GM18520 (cell line): ENCODE data around the gene STAG2.
"Not testable (repeated sequence)": the region's sequence is repeated elsewhere in the genome, so short reads cannot be mapped to it uniquely, and the experiment has no call there.

Source experiments
- ATAC-seq: cut with Tn5 transposase; IDR thresholded peaks from one replicate; pipeline ENCODE4 v1.9.1; 2021; ENCODE audit not compliant: unreplicated experiment

STAG2 gene

DNA sequence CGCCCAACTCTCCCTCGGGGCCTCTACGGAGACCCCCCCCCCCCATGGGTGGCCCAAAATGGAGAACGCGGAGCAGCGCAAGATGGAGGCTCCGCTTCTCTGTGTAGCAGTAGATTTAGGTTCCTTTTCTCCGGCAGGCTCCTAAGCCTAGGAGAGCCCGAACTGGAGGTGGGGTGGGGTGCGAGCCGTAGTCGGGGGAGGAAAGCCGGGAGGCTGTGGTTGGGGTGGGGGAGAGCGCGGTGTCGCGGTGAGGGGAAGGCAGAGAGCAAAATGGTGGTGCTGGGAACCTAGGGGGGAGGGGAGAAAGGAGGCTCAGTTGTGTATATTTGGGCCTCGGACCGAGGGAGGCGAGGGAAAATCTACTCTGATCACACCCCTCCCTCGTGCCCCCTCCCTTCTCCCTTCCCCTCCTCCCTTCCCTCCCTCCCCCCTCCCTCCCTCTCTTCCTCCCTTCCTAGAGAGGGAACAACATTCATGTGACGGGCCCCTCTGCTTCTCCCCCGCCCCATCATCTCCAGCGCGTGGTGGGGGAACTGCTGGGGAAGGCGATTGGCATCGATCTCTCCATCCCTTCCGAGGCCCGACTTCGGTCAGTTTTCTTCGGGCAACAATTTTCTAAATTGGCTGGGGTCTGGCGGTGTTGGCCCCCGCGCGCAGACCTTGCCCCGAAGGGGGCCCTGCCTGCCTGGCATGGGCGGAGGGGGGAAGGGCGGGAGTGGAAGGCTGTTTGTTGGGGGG is at the start of gene STAG2:
TSS of gene STAG2 (plus strand) at position 439 of the 738 bp plus-strand sequence. CDS start 60,922 bp downstream, outside the sequence.
- no peak for ATAC-seq

DNA sequence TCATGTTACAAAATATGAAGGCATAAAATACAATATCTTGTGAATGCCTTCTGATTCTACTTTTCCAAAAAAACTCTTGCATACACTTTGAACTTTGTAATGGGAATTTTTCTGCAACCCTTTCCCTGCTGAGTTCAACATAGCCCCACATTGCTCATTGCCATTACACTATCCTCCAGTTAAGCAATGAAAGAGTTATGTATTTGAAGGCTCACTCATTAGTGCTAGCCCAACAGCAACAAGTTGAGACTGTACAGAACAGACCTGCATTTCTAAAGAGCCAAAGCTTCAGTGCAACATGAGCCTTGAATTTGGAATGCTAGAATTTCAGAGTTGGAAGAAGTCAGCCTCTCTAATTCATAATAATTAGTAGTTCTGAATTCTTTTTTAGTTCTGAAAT is 44.4 kb upstream of the STAG2 start:
- no peak for ATAC-seq

GRCh38 chrX:123918106-123918721 is 43.3 kb upstream of the STAG2 start:
- ATAC-seq, result no peak

DNA sequence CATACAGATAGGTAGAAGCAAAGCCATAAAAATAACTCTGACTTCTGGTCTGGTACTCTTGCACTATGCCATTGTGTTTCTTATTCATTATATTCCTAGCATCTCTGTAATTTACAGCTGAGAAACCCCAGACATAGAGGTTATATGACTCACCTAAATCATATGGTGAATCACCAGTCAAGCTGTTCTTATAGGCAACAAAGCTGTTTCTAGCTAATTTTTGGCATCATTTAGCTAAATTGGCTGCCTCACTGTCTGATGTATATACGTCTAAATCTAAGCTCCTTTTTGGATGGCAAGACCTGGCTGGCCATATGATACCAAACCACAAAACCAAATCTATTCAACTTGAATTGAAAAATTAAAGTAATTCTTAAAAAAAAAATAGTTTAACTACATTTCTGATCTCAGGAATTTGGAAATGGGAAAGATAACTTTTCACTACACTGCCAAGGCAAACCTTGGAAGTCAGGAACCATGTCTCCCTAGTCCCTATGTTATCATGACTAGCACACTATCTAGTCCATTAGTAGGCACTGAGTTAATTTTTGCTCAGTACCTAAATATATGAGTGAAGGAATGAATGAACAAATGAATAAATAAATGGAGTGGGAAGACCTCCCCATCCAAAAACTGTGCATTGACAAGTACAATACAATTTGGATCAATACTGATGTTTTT is 41.3 kb upstream of the STAG2 start:
- no peak for ATAC-seq

DNA sequence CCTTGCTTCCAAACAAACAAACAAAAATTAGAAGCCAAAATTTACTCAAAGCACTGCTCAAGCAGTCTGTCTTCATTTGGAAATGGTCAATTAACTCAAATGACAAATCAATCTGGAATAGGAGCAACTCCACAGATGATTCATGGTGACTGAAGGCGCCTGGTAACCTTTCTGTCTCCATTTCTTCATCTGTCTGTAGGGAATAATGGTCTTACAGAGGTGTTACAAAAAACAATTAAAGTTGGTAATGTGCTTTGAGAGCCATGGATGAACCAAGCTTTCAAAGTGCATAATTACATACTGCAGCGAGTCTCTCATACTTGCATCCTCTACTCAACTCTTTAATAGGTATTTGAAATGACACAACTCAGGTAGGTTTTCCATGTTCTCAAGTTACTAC is 38.3 kb upstream of the STAG2 start:
- no peak for ATAC-seq

DNA sequence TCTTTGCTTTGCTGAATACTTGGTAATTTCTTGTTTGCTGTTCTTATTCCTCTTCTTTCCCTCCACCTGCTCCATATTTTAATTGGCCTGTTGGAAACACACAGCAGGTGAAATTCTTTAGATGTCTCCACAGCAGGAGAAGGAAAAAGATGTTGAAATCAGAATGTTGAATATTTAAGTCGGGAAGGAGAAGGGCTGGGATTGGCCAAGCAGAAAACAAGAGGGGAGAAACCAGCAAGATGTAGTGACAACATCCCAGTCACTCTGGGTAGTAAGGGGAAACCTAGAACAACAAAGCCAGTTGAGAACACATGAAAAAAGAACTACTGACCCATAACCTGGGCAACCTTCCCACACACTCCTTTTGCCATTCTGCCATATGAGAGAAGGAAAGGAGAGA is 37.3 kb upstream of the STAG2 start:
- no peak for ATAC-seq

- no peak for ATAC-seq
These were observed 33.7 kb upstream of the STAG2 start for GRCh38 chrX:123927845-123928244.

- ATAC-seq, result not testable (repeated sequence)
These were observed 29.5 kb upstream of the STAG2 start for GRCh38 chrX:123932055-123932454.

DNA sequence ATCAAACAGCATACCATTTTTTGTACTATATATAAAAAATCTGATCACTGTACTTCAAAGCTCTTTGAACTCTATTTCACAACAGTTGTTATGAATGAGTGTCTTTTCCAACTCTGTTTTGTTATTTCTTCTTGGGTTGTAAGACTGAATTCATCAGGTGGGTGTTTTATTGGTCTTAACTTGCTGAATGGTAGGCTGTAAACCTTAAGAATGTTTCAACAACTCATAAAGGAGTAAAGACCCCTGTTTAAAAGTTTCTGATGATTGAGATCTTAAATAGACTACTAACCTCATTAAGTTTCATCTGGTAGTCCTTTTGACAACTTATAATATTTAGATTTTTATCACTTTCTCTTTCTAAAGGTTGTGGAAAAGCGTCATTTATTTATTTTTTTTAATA is 18.4 kb upstream of the STAG2 start:
- no peak for ATAC-seq

GRCh38 chrX:123943488-123943887 is 18.0 kb upstream of the STAG2 start:
- no peak for ATAC-seq

DNA sequence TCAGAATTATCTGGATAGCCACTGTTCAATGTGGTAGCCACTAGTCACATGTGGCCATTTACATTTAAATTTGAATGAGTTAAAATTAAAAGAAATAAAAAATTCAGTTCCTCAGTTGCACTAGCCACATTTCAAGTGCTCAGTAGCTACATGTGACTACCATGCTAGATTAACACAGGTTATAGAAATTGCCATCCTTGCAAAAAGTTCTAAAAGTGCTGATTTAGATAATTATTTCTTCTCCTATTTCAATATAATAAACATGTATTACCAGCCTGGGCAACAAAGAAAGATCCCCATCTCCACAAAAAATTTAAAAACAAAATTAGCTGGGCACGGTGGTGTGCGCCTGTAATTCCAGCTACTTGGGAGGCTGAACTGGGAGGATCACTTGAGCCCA is 11.7 kb upstream of the STAG2 start:
- no peak for ATAC-seq

GRCh38 chrX:123959281-123960063 is 2.0 kb upstream of the STAG2 start:
- ATAC-seq, result no peak

GRCh38 chrX:123960956-123961267 is 594 bp upstream of the STAG2 start:
- ATAC-seq, result no peak

GRCh38 chrX:123962006-123962467 is 531 bp downstream of the STAG2 start:
- ATAC-seq, result no peak

- ATAC-seq, result peak; percentile 47
These were observed 1.4 kb downstream of the STAG2 start for GRCh38 chrX:123962794-123963373.

GRCh38 chrX:123964156-123964834 is 2.8 kb downstream of the STAG2 start:
- ATAC-seq, result no peak

GRCh38 chrX:123965712-123966111 is 4.2 kb downstream of the STAG2 start:
- ATAC-seq, result no peak

GRCh38 chrX:123967497-123967896 is 6.0 kb downstream of the STAG2 start:
- ATAC-seq, result no peak

GRCh38 chrX:123968383-123969050 is 7.0 kb downstream of the STAG2 start:
- ATAC-seq, result no peak

DNA sequence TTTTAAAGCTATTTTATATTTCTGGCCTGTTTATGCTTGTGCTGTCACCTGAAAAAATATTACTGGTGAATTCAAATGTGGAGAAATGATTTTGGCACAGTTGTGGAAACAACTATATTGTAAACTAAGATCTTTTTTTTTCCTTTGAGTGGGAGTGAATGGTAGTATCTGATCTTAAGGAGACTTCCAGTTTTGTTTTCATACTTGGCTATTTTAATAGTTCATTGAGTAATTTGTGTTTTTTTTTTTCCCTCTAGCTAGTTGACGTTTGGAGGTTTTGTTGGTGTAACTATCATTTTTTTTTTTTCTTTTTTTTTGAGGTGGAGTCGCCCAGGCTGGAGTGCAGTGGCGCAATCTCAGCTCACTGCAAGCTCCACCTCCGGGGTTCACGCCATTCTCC is 10.5 kb downstream of the STAG2 start:
- ATAC-seq, result no peak
